A549 (cell line): ENCODE data around the gene SPTLC3. TPM values are rescaled to one million over a fixed set of nuclear protein-coding genes. Genes with fewer than 3 reads are reported as not detected.

Experiments
- ATAC-seq, 2 experiments: fragments of 200-7000 bp in 1 of 2; fragments of >200 bp in 1 of 2; cut with Nextera tagmentation in 1 of 2; cut with Tn5 transposase in 1 of 2; 3 replicates each; pipeline versions ENCODE4 v1.8.0 to v1.9.1; 2018 to 2020; ENCODE audit warnings: mild to moderate bottlenecking in 1 of 2, moderate library complexity in 1 of 2
- CTCF ChIA-PET: fragments of 300-600 bp; sonication (Branson Sonifier 250); formaldehyde crosslinking; extraction: SDS; loops from one replicate; lab custom pipeline; 2021; ENCODE audit warnings: antibody characterized with exemption, inconsistent platforms; lab: Yijun Ruan, JAX
- POLR2A ChIA-PET: fragments of 350-600 bp; formaldehyde crosslinking; extraction: SDS; loops from one replicate; lab custom pipeline; 2021; ENCODE audit warnings: antibody characterized with exemption, inconsistent platforms; lab: Yijun Ruan, JAX
- DNase-seq, 2 experiments: peaks; one replicate each; pipeline versions ENCODE4 v3.0.0 to v3.0.0-alpha.2; 2011 to 2016; ENCODE audit warnings: low read depth in 1 of 2, low spot score in 1 of 2
- FAIRE-seq: peaks from 2 replicates; lab custom pipeline; 2011; peaks lifted over from hg19 to GRCh38; lab: Jason Lieb, UNC
- H3K27ac ChIP-seq, 2 experiments: fragments of >200 bp; sonication (Bioruptor Twin); formaldehyde crosslinking; 3 replicates each; pipeline ENCODE4 v1.5.1; 2016 to 2017
- H3K4me1 ChIP-seq: fragments of >200 bp; sonication (Bioruptor Twin); formaldehyde crosslinking; 3 replicates; pipeline ENCODE4 v1.6.1; 2016
- H3K4me2 ChIP-seq: fragments of >200 bp; sonication (Bioruptor Twin); formaldehyde crosslinking; 3 replicates; pipeline ENCODE4 v1.6.1; 2016
- H3K4me3 ChIP-seq: fragments of >200 bp; sonication (Bioruptor Twin); formaldehyde crosslinking; 3 replicates; pipeline ENCODE4 v1.5.1; 2016
- H3K9me3 ChIP-seq: fragments of >200 bp; sonication (Bioruptor Twin); formaldehyde crosslinking; 3 replicates; pipeline ENCODE4 v1.6.1; 2016
- CBX8 ChIP-seq: fragments of 200-600 bp; sonication (generic); IDR thresholded peaks from 2 replicates; pipeline ENCODE4 v1.6.1; 2016
- CEBPB ChIP-seq, 2 experiments: fragments of >200 bp in 1 of 2; sonication (Bioruptor Twin) in 1 of 2; formaldehyde crosslinking in 1 of 2; IDR thresholded peaks; 2 replicates each; pipeline ENCODE4 v1.6.1; 2012 to 2016
- CHD2 ChIP-seq: fragments of 150-350 bp; IDR thresholded peaks from 2 replicates; pipeline ENCODE4 v1.6.1; 2014; ENCODE audit warnings: low read length; ENCODE audit not compliant: partially characterized antibody
- EHF ChIP-seq: fragments of 250-450 bp; sonication (Bioruptor Pico); IDR thresholded peaks from 2 replicates; pipeline ENCODE4 v1.5.0; 2020; ENCODE audit warnings: mild to moderate bottlenecking
- EP300 ChIP-seq, 2 experiments: fragments of >200 bp; sonication (Bioruptor Twin); formaldehyde crosslinking; IDR thresholded peaks; 2 replicates in 1 of 2; 3 replicates in 1 of 2; pipeline ENCODE4 v1.6.1; 2016 to 2017
- FOSL2 ChIP-seq, 2 experiments: fragments of 450-650 bp in 1 of 2; fragments of >200 bp in 1 of 2; sonication (Bioruptor Twin) in 1 of 2; formaldehyde crosslinking; IDR thresholded peaks; 2 replicates each; pipeline versions ENCODE4 v1.5.0 to v1.6.1; 2016 to 2020; ENCODE audit warnings: mild to moderate bottlenecking in 1 of 2, moderate library complexity in 1 of 2
- FOXS1 ChIP-seq: fragments of 250-450 bp; sonication (Bioruptor Pico); IDR thresholded peaks from 2 replicates; pipeline ENCODE4 v1.5.0; 2020; ENCODE audit warnings: mild to moderate bottlenecking, moderate library complexity
- HEYL ChIP-seq: fragments of 250-450 bp; sonication (Bioruptor Pico); IDR thresholded peaks from 2 replicates; pipeline ENCODE4 v1.8.0; 2021; ENCODE audit warnings: mild to moderate bottlenecking, moderate library complexity
- HOXB13 ChIP-seq: fragments of 250-450 bp; sonication (Bioruptor Pico); IDR thresholded peaks from 2 replicates; pipeline ENCODE4 v1.5.0; 2020; ENCODE audit warnings: low read depth, mild to moderate bottlenecking, moderate library complexity
- KDM1A ChIP-seq: fragments of 200-600 bp; sonication (generic); IDR thresholded peaks from 2 replicates; pipeline ENCODE4 v1.6.1; 2016; ENCODE audit warnings: low read depth, mild to moderate bottlenecking
- MAZ ChIP-seq: fragments of 150-350 bp; IDR thresholded peaks from 2 replicates; pipeline ENCODE4 v1.6.1; 2014; ENCODE audit warnings: antibody characterized with exemption, low read depth, low read length, borderline replicate concordance
- MYC ChIP-seq: IDR thresholded peaks from 2 replicates; pipeline ENCODE4 v1.6.1; 2012; ENCODE audit warnings: mild to moderate bottlenecking, inconsistent platforms, low read length, improper control_type of control experiment, borderline replicate concordance
- NR3C1 ChIP-seq: fragments of >200 bp; sonication (Bioruptor Twin); formaldehyde crosslinking; IDR thresholded peaks from 3 replicates; pipeline ENCODE4 v1.6.1; 2017
- POLR2A ChIP-seq: IDR thresholded peaks from 2 replicates; pipeline ENCODE4 v1.6.1; 2012; ENCODE audit warnings: mild to moderate bottlenecking, low read length
- RARB ChIP-seq: fragments of 250-450 bp; sonication (Bioruptor Pico); IDR thresholded peaks from 2 replicates; pipeline ENCODE4 v1.8.0; 2021; ENCODE audit warnings: mild to moderate bottlenecking, moderate library complexity
- RFX5 ChIP-seq: fragments of 450-650 bp; IDR thresholded peaks from 2 replicates; pipeline ENCODE4 v1.7.1; 2014; ENCODE audit warnings: antibody characterized with exemption, mild to moderate bottlenecking, moderate library complexity
- TFCP2L1 ChIP-seq: fragments of 250-450 bp; sonication (Bioruptor Pico); IDR thresholded peaks from 2 replicates; pipeline ENCODE4 v1.5.0; 2021; ENCODE audit warnings: mild to moderate bottlenecking
- ZFP36 ChIP-seq: fragments of 450-650 bp; IDR thresholded peaks from 2 replicates; pipeline ENCODE4 v1.6.1; 2014; ENCODE audit warnings: borderline replicate concordance; ENCODE audit not compliant: partially characterized antibody
- ZNF302 ChIP-seq: fragments of 250-450 bp; sonication (Bioruptor Pico); IDR thresholded peaks from 2 replicates; pipeline ENCODE4 v1.9.0; 2021; ENCODE audit warnings: inconsistent platforms, mild to moderate bottlenecking, moderate library complexity
- WGBS: methylation state at CpG from one replicate; pipeline ENCODE4 v1.1.6; 2017; ENCODE audit errors: missing lambda C conversion rate; 5-methylcytosine and 5-hydroxymethylcytosine counted together
- polyA plus RNA-seq, 4 experiments: library from polyadenylated mRNA; depleted of rRNA in 3 of 4; stranded (reverse); fragments of >200 nt; fragmentation: RNase III in 1 of 4; extraction: RNeasy Plus Mini Kit Qiagen cat#74134 plus additional on column Dnase treatment in 1 of 4; gene quantifications; 2 replicates in 3 of 4; 3 replicates in 1 of 4; pipeline ENCODE4 v1.2.3, GENCODE V29; 2011 to 2017
- TF ChIP-seq, protein P1 (sequence below): fragments of >200 bp; sonication (Bioruptor Twin); formaldehyde crosslinking; IDR thresholded peaks from 2 replicates; pipeline ENCODE4 v1.6.1; 2016
- TF ChIP-seq, protein P2 (sequence below): fragments of >200 bp; sonication (Bioruptor Twin); formaldehyde crosslinking; IDR thresholded peaks from 3 replicates; pipeline ENCODE4 v1.5.1; 2016
- TF ChIP-seq, protein P3 (sequence below): fragments of 450-650 bp; IDR thresholded peaks from 2 replicates; pipeline ENCODE4 v1.6.1; 2014; ENCODE audit warnings: antibody characterized with exemption
- TF ChIP-seq, protein P4 (sequence below): IDR thresholded peaks from 2 replicates; pipeline ENCODE4 v1.6.1; 2012
- TF ChIP-seq, protein P5 (sequence below): fragments of 250-450 bp; sonication (Bioruptor Pico); IDR thresholded peaks from 2 replicates; pipeline ENCODE4 v1.5.0; 2020; ENCODE audit warnings: low read depth, mild to moderate bottlenecking, moderate library complexity

SPTLC3 gene
- polyA plus RNA-seq, 2 of the 4 experiments (the other 2 are of a cell fraction): 0.10 to 0.57 TPM

DNA sequence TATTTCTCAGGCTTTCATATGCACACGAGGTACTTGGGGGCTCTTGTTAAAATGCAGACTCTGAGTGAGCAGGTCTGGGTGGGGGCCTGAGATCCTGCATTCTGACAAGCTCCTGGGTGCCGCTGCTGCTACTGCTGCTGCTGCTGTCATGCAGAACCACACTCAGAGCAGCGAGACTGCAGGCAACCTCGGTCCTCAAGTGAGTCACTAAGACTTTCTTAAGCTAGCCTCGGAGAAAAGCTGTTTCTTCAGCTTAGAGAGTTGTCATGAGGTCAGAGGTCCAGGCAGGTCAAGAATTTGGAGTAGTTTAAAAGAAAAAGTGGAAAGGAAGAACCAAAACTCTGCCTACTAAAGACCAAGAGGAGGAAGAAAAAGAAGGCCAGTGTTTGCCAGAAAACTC, 92.9 kb downstream of the SPTLC3 start:
- no peak overlapping the region for H3K4me3 ChIP-seq
- no peak overlapping the region for H3K27ac ChIP-seq
- ChIA-PET POLR2A (no interaction called here), CTCF (interaction anchor here (1.1 to 10.1 kb wide), 7 partner anchors 9 to 183 kb away, joined by 3 to 149 read pairs (median 4); no protein-coding TSS in a partner anchor)
- 42% methylated on average over 5 of the region's 5 CpGs for WGBS
- no peak for FAIRE-seq
- H3K4me1 ChIP-seq: no peaks in the 10 kb centered on the region
- H3K4me2 ChIP-seq: no peak overlapping the region
- TF ChIP-seq, protein P1, sequence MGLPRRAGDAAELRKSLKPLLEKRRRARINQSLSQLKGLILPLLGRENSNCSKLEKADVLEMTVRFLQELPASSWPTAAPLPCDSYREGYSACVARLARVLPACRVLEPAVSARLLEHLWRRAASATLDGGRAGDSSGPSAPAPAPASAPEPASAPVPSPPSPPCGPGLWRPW: no peak
- TF ChIP-seq, protein P2, sequence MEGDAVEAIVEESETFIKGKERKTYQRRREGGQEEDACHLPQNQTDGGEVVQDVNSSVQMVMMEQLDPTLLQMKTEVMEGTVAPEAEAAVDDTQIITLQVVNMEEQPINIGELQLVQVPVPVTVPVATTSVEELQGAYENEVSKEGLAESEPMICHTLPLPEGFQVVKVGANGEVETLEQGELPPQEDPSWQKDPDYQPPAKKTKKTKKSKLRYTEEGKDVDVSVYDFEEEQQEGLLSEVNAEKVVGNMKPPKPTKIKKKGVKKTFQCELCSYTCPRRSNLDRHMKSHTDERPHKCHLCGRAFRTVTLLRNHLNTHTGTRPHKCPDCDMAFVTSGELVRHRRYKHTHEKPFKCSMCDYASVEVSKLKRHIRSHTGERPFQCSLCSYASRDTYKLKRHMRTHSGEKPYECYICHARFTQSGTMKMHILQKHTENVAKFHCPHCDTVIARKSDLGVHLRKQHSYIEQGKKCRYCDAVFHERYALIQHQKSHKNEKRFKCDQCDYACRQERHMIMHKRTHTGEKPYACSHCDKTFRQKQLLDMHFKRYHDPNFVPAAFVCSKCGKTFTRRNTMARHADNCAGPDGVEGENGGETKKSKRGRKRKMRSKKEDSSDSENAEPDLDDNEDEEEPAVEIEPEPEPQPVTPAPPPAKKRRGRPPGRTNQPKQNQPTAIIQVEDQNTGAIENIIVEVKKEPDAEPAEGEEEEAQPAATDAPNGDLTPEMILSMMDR: no peak
- TF ChIP-seq, protein P3, sequence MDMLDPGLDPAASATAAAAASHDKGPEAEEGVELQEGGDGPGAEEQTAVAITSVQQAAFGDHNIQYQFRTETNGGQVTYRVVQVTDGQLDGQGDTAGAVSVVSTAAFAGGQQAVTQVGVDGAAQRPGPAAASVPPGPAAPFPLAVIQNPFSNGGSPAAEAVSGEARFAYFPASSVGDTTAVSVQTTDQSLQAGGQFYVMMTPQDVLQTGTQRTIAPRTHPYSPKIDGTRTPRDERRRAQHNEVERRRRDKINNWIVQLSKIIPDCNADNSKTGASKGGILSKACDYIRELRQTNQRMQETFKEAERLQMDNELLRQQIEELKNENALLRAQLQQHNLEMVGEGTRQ: no peak
- TF ChIP-seq HOXB13 (CRISPR knock-in tag) (no peak), RARB (CRISPR knock-in tag) (no peak), RFX5 (no peak), EHF (CRISPR knock-in tag) (no peak), CBX8 (no peak), FOSL2 (IDR thresholded peaks at IDR 0.05) (no peak), FOSL2 (CRISPR knock-in tag; IDR thresholded peaks at IDR 0.05) (no peak)
- no peak for ATAC-seq
- DNase-seq: no peak
- no peaks in the 10 kb centered on the region for H3K9me3 ChIP-seq

DNA sequence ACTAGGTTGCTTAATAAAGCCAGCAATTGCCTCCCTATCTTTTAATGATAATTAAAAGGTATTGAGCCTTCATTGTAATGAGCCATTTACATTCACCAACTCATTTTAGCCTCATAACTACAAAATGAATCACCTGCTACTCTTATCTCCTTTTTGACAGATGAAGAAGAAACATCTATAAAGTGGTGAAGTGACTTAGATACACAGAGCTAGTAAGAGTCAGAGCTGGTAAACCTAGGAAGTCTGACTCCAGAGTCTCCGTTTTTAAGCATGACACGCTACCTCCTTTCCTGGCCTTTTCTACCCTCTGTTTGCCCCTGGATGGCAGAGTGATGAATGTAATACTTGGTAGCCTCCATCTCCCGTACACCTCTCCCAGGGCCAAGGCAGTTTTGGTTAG, 93.5 kb downstream of the SPTLC3 start:
- Histone ChIP-seq H3K4me3 (no peak overlapping the region), H3K4me1 (no peaks in the 10 kb centered on the region), H3K4me2 (no peak overlapping the region), H3K27ac (no peak overlapping the region), H3K9me3 (no peaks in the 10 kb centered on the region)
- TF ChIP-seq, protein P4, sequence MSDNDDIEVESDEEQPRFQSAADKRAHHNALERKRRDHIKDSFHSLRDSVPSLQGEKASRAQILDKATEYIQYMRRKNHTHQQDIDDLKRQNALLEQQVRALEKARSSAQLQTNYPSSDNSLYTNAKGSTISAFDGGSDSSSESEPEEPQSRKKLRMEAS: no peak
- TF ChIP-seq CBX8 (no peak), POLR2A (no peak), ZFP36 (no peak), CEBPB (IDR thresholded peaks at IDR 0.05) (no peak), TFCP2L1 (CRISPR knock-in tag) (no peak), HEYL (CRISPR knock-in tag) (no peak), FOXS1 (no peak), HOXB13 (CRISPR knock-in tag) (no peak), ZNF302 (no peak), RARB (CRISPR knock-in tag) (no peak), MYC (no peak), EP300 (IDR thresholded peaks at IDR 0.05) (no peak), MAZ (no peak), KDM1A (no peak), NR3C1 (no peak), CHD2 (no peak)
- TF ChIP-seq, protein P5, sequence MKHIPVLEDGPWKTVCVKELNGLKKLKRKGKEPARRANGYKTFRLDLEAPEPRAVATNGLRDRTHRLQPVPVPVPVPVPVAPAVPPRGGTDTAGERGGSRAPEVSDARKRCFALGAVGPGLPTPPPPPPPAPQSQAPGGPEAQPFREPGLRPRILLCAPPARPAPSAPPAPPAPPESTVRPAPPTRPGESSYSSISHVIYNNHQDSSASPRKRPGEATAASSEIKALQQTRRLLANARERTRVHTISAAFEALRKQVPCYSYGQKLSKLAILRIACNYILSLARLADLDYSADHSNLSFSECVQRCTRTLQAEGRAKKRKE (CRISPR knock-in tag): no peak
- WGBS: 59% methylated on average over 3 of the region's 3 CpGs
- DNase-seq (no peak), ATAC-seq (no peak), FAIRE-seq (no peak)
- CTCF ChIA-PET: interaction anchor here (1.3 to 10.1 kb wide), 7 partner anchors 8 to 176 kb away, joined by 3 to 149 read pairs (median 4); no protein-coding TSS in a partner anchor
- POLR2A ChIA-PET: no interaction called here
